B cell (primary cell): ENCODE measurements around the gene PDK2. TPM values are rescaled to one million over a fixed set of nuclear protein-coding genes. Genes with fewer than 3 reads are reported as not detected.

Experiments used
- ATAC-seq: fragments of 200-7000 bp; cut with Tn5 transposase; one replicate; pipeline ENCODE4 v1.10.0; 2021; ENCODE audit warnings: low read depth, mild to moderate bottlenecking, moderate number of reproducible peaks, moderate library complexity
- CTCF ChIA-PET: fragments of 350-600 bp; sonication (Branson Sonifier 250); formaldehyde crosslinking; loops from one replicate; lab custom pipeline; 2021; ENCODE audit warnings: antibody characterized with exemption, inconsistent platforms; lab: Charles Lee
- POLR2A ChIA-PET: fragments of 350-600 bp; sonication (Branson Sonifier 250); formaldehyde crosslinking; loops from one replicate; lab custom pipeline; 2021; ENCODE audit warnings: antibody characterized with exemption; lab: Charles Lee
- DNase-seq: peaks from one replicate; pipeline ENCODE4 v3.0.0; 2013
- H2AFZ ChIP-seq: 2 replicates; pipeline ENCODE4 v1.6.1; 2012; ENCODE audit warnings: mild to moderate bottlenecking, low read depth, low read length; ENCODE audit not compliant: insufficient read depth, poor library complexity, severe bottlenecking
- H3K27ac ChIP-seq, 2 donors: 1 replicate in 1 of 2; 2 replicates in 1 of 2; pipeline ENCODE4 v1.5.1; 2012 to 2013; ENCODE audit warnings: low read length in 2 of 2, mild to moderate bottlenecking in 2 of 2, moderate library complexity in 1 of 2
- H3K27me3 ChIP-seq, 4 experiments: fragments of 200-600 bp in 1 of 4; sonication (generic) in 1 of 4; replicated peaks in 1 of 4; 1 replicate in 2 of 4; 2 replicates in 2 of 4; pipeline versions ENCODE4 v1.6.1 to v1.7.0; 2013 to 2016; ENCODE audit warnings: low read length in 3 of 4, mild to moderate bottlenecking in 2 of 4, mixed read lengths in 1 of 4, moderate library complexity in 1 of 4; ENCODE audit not compliant: insufficient read depth in 4 of 4, control insufficient read depth in 3 of 4; ENCODE audit errors: control extremely low read depth in 1 of 4
- H3K36me3 ChIP-seq, 2 experiments: replicated peaks in 1 of 2; 1 replicate in 1 of 2; 2 replicates in 1 of 2; pipeline versions ENCODE4 v1.6.1 to v1.7.1; 2013; ENCODE audit warnings: low read length in 1 of 2; ENCODE audit not compliant: insufficient read depth in 2 of 2, control insufficient read depth in 1 of 2; ENCODE audit errors: control extremely low read depth in 1 of 2, extremely low read depth in 1 of 2
- H3K4me1 ChIP-seq, 2 donors: fragments of 200-600 bp in 1 of 2; sonication (generic) in 1 of 2; 1 replicate in 1 of 2; 2 replicates in 1 of 2; pipeline versions ENCODE4 v1.5.1 to v1.6.1; 2013 to 2017; ENCODE audit warnings: low read length in 2 of 2; ENCODE audit not compliant: control insufficient read depth in 2 of 2, insufficient read depth in 2 of 2
- H3K4me2 ChIP-seq: replicated peaks from 2 replicates; pipeline ENCODE3; 2012; ENCODE audit warnings: mild to moderate bottlenecking, low read depth, low read length; ENCODE audit not compliant: poor library complexity, severe bottlenecking
- H3K4me3 ChIP-seq, 5 experiments: fragments of 200-600 bp in 1 of 5; sonication (generic) in 1 of 5; 1 replicate in 3 of 5; 2 replicates in 2 of 5; pipeline versions ENCODE4 v1.5.1 to v1.7.0; 2011 to 2016; ENCODE audit warnings: low read length in 4 of 5, mild to moderate bottlenecking in 4 of 5, low read depth in 2 of 5, control low read depth in 1 of 5, moderate library complexity in 1 of 5; ENCODE audit not compliant: insufficient read depth in 1 of 5; ENCODE audit errors: control extremely low read depth in 1 of 5, extremely low read depth in 1 of 5
- H3K79me2 ChIP-seq: fragments of 200-600 bp; sonication (generic); one replicate; pipeline ENCODE4 v1.6.0; 2016; ENCODE audit warnings: low read length; ENCODE audit not compliant: control insufficient read depth, insufficient read depth
- H3K9ac ChIP-seq: fragments of 200-600 bp; sonication (generic); 2 replicates; pipeline ENCODE4 v1.6.1; 2017; ENCODE audit warnings: mild to moderate bottlenecking, low read length, moderate library complexity
- H3K9me3 ChIP-seq, 3 donors: one replicate each; pipeline versions ENCODE4 v1.6.1 to v1.7.1; 2013; ENCODE audit warnings: low read length in 2 of 3; ENCODE audit not compliant: control insufficient read depth in 2 of 3, insufficient read depth in 1 of 3; ENCODE audit errors: control extremely low read depth in 1 of 3
- H4K20me1 ChIP-seq: 2 replicates; pipeline ENCODE4 v1.6.0; 2012; ENCODE audit warnings: mild to moderate bottlenecking, low read length; ENCODE audit not compliant: insufficient read depth, control insufficient read depth, poor library complexity, severe bottlenecking
- H3K27ac Mint-ChIP-seq: one replicate; pipeline ENCODE4 v1.8.0; 2021; ENCODE audit warnings: mixed read lengths
- H3K27me3 Mint-ChIP-seq: one replicate; pipeline ENCODE4 v1.8.0; 2021; ENCODE audit warnings: mixed read lengths
- H3K4me1 Mint-ChIP-seq: one replicate; pipeline ENCODE4 v1.8.0; 2021; ENCODE audit warnings: mixed read lengths
- H3K4me3 Mint-ChIP-seq: one replicate; pipeline ENCODE4 v1.8.0; 2021; ENCODE audit warnings: mixed read lengths
- H3K9me3 Mint-ChIP-seq: one replicate; pipeline ENCODE4 v1.8.0; 2022; ENCODE audit warnings: mixed read lengths; ENCODE audit not compliant: insufficient read depth
- CTCF ChIP-seq: fragments of 200-600 bp; IDR thresholded peaks from one replicate; pipeline ENCODE4 v1.8.0; 2022; ENCODE audit warnings: antibody characterized with exemption, mild to moderate bottlenecking
- EZH2 ChIP-seq: IDR thresholded peaks from 2 replicates; pipeline ENCODE4 v1.6.1; 2012; ENCODE audit warnings: borderline replicate concordance, low read depth, mild to moderate bottlenecking, moderate library complexity, low read length; ENCODE audit not compliant: insufficient read depth, poor library complexity, severe bottlenecking
- WGBS: methylation state at CpG from one replicate; pipeline ENCODE4 v1.1.5; 2013; ENCODE audit warnings: missing lambda C conversion rate; ENCODE audit not compliant: insufficient coverage; 5-methylcytosine and 5-hydroxymethylcytosine counted together
- intact Hi-C: fragments of 100-400 bp; cut with micrococcal nuclease; formaldehyde crosslinking; loops from one replicate; pipeline ENCODE4 v1.10.0; 2022
- polyA plus RNA-seq: library from polyadenylated mRNA; depleted of rRNA; stranded (reverse); fragments of >200 nt; gene quantifications from 2 replicates; pipeline ENCODE4 v1.2.3, GENCODE V29; 2012
- total RNA-seq, 2 donors: library from RNA; stranded (reverse); fragments of 120-200 nt in 1 of 2; gene quantifications; 1 replicate in 1 of 2; 2 replicates in 1 of 2; pipeline versions ENCODE4 v1.2.3 to v1.2.4, GENCODE V29; 2013 to 2022

Gene PDK2
- total and polyA plus RNA-seq, 2 donors (not counting 1 experiment from before 2014, with no cell fraction given) = 35.2 to 73.2 TPM

GRCh38 chr17:50151041-50151936, 56.1 kb downstream of the PDK2 start:
- H3K4me1 Mint-ChIP-seq = peaks cover 37% of the 10 kb centered on the region
- H3K4me2 ChIP-seq = peak overlapping the region; percentile 92
- peak overlapping the region; percentile 94 for H3K27ac Mint-ChIP-seq
- ChIA-PET POLR2A (interaction anchor here (0.6 to 3.8 kb wide), 7 partner anchors 10 to 333 kb away, joined by 3 to 22 read pairs (median 6); partner anchors contain the start of gene PDK2), CTCF (interaction anchor here (0.6 to 4.2 kb wide), 12 partner anchors 10 to 58 kb away, joined by 3 to 65 read pairs (median 10); partner anchors contain the start of gene PDK2)
- no peaks in the 10 kb centered on the region for H3K27me3 ChIP-seq
- peak; percentile 60 for TF ChIP-seq CTCF
- no peak for TF ChIP-seq EZH2
- peak overlapping the region; percentile 70 to 97 (median 85) for H3K4me3 ChIP-seq
- ATAC-seq (peak; percentile 48), DNase-seq (peak; percentile 90)
- peak overlapping the region; percentile 95 for H3K4me3 Mint-ChIP-seq
- intact Hi-C loops = loop anchor here (1.0 kb wide), 1 partner anchor 10 kb away; no protein-coding TSS in a partner anchor
- H3K79me2 ChIP-seq = peaks cover 45% of the 10 kb centered on the region
- peaks cover 38% of the 10 kb centered on the region for H4K20me1 ChIP-seq
- no peaks in the 10 kb centered on the region for H3K9me3 Mint-ChIP-seq
- 0% methylated on average over 27 of the region's 40 CpGs for WGBS
- peaks cover 17 to 46% of the 10 kb centered on the region in 2 donors for H3K4me1 ChIP-seq
- H3K27me3 Mint-ChIP-seq = no peaks in the 10 kb centered on the region
- peak overlapping the region; percentile 95 for H3K9ac ChIP-seq
- H3K36me3 ChIP-seq = peaks cover 0 to 3% of the 10 kb centered on the region in 2 experiments
- H3K9me3 ChIP-seq = no peaks in the 10 kb centered on the region
- peak overlapping the region; percentile 48 to 75 for H3K27ac ChIP-seq
- H2AFZ ChIP-seq = peak overlapping the region; percentile 70
